ENCODE results near the gene EFNA4. TPM values are rescaled to one million over a fixed set of nuclear protein-coding genes. Genes with fewer than 3 reads are reported as not detected.

EFNA4 gene
- total and polyA plus RNA-seq, 5 donors from 2014 or later: 2.5 to 6.1 (median 4.4) TPM

- H3K4me1 Mint-ChIP-seq: peaks cover 9 to 49% (median 21%) of the 10 kb centered on the region in 4 donors
Observed at GRCh38 chr1:155068599-155068998, 5.1 kb downstream of the EFNA4 start.

GRCh38 chr1:155069551-155070157 lies 6.1 kb downstream of the EFNA4 start:
- Histone ChIP-seq H3K27me3 (ENCODE audit: control insufficient read depth, insufficient read depth, low read length) (no peaks in the 10 kb centered on the region), H3K4me3 (ENCODE audit: low read depth, low read length) (no peak overlapping the region), H3K9me3 (ENCODE audit: control insufficient read depth in 2 of 2, low read length in 2 of 2) (no peaks in the 10 kb centered on the region), H3K27ac (ENCODE audit: insufficient read depth, low read length, poor library complexity, severe bottlenecking) (no peak overlapping the region), H3K36me3 (ENCODE audit: control insufficient read depth, insufficient read depth, low read length) (peaks cover 9% of the 10 kb centered on the region), H3K4me1 (ENCODE audit: control insufficient read depth, insufficient read depth, low read length, poor library complexity, severe bottlenecking) (peaks cover 28% of the 10 kb centered on the region)
- Mint-ChIP-seq H3K4me1 (peaks cover 3 to 51% (median 16%) of the 10 kb centered on the region in 4 donors), H3K27me3 (peaks cover 5% of the 10 kb centered on the region), H3K9me3 (peaks cover 0 to 2% (median 0%) of the 10 kb centered on the region in 7 donors), H3K4me3 (peak overlapping the region in 2 of 4 donors; percentile 19 to 27), H3K36me3 (peaks cover 14% of the 10 kb centered on the region), H3K27ac (no peak overlapping the region)
- DNase-seq (no peak), ATAC-seq (ENCODE audit: low read depth in 2 of 2) (no peak)

More at GRCh38 chr1:155068599-155068998, 5.1 kb downstream of the EFNA4 start:
- H3K36me3 Mint-ChIP-seq: peaks cover 14% of the 10 kb centered on the region
- H3K27me3 Mint-ChIP-seq: peaks cover 5% of the 10 kb centered on the region
- ATAC-seq (ENCODE audit: low read depth in 2 of 2): no peak
- Histone ChIP-seq H3K9me3 (ENCODE audit: control insufficient read depth in 2 of 2, low read length in 2 of 2) (no peaks in the 10 kb centered on the region), H3K4me1 (ENCODE audit: control insufficient read depth, insufficient read depth, low read length, poor library complexity, severe bottlenecking) (peaks cover 35% of the 10 kb centered on the region), H3K4me3 (ENCODE audit: low read depth, low read length) (no peak overlapping the region), H3K27me3 (ENCODE audit: control insufficient read depth, insufficient read depth, low read length) (no peaks in the 10 kb centered on the region), H3K27ac (ENCODE audit: insufficient read depth, low read length, poor library complexity, severe bottlenecking) (no peak overlapping the region), H3K36me3 (ENCODE audit: control insufficient read depth, insufficient read depth, low read length) (peaks cover 9% of the 10 kb centered on the region)
- no peak for DNase-seq
- H3K9me3 Mint-ChIP-seq: peaks cover 0 to 2% (median 0%) of the 10 kb centered on the region in 7 donors
- H3K27ac Mint-ChIP-seq: peak overlapping the region in 1 of 3 donors; percentile 55
- H3K4me3 Mint-ChIP-seq: peak overlapping the region; percentile 19 to 80 (median 32)

- Mint-ChIP-seq H3K4me1 (peaks cover 0 to 48% (median 13%) of the 10 kb centered on the region in 4 donors), H3K27ac (no peak overlapping the region), H3K27me3 (peaks cover 5% of the 10 kb centered on the region), H3K36me3 (peaks cover 14% of the 10 kb centered on the region), H3K4me3 (peak overlapping the region in 3 of 4 donors; percentile 27 to 55 (median 43)), H3K9me3 (peaks cover 0 to 2% (median 0%) of the 10 kb centered on the region in 7 donors)
- H3K4me3 ChIP-seq (ENCODE audit: low read depth, low read length): peak overlapping the region; percentile 59
- H3K4me1 ChIP-seq (ENCODE audit: control insufficient read depth, insufficient read depth, low read length, poor library complexity, severe bottlenecking): peaks cover 23% of the 10 kb centered on the region
- no peak overlapping the region for H3K27ac ChIP-seq (ENCODE audit: insufficient read depth, low read length, poor library complexity, severe bottlenecking)
- ATAC-seq (ENCODE audit: low read depth in 2 of 2) (no peak), DNase-seq (no peak)
- H3K9me3 ChIP-seq (ENCODE audit: control insufficient read depth in 2 of 2, low read length in 2 of 2): no peaks in the 10 kb centered on the region
- peaks cover 9% of the 10 kb centered on the region for H3K36me3 ChIP-seq (ENCODE audit: control insufficient read depth, insufficient read depth, low read length)
- H3K27me3 ChIP-seq (ENCODE audit: control insufficient read depth, insufficient read depth, low read length): no peaks in the 10 kb centered on the region
Observed at GRCh38 chr1:155070158-155070621, 6.7 kb downstream of the EFNA4 start.

- Mint-ChIP-seq H3K27me3 (peaks cover 12% of the 10 kb centered on the region), H3K27ac (no peak overlapping the region), H3K4me1 (peaks cover 0 to 48% (median 13%) of the 10 kb centered on the region in 4 donors), H3K4me3 (peak overlapping the region in 2 of 4 donors; percentile 43 to 55), H3K36me3 (peaks cover 14% of the 10 kb centered on the region), H3K9me3 (peaks cover 0 to 2% (median 0%) of the 10 kb centered on the region in 7 donors)
- Histone ChIP-seq H3K27ac (ENCODE audit: insufficient read depth, low read length, poor library complexity, severe bottlenecking) (no peak overlapping the region), H3K4me1 (ENCODE audit: control insufficient read depth, insufficient read depth, low read length, poor library complexity, severe bottlenecking) (peaks cover 22% of the 10 kb centered on the region), H3K4me3 (ENCODE audit: low read depth, low read length) (peak overlapping the region; percentile 59), H3K9me3 (ENCODE audit: control insufficient read depth in 2 of 2, low read length in 2 of 2) (no peaks in the 10 kb centered on the region), H3K27me3 (ENCODE audit: control insufficient read depth, insufficient read depth, low read length) (no peaks in the 10 kb centered on the region), H3K36me3 (ENCODE audit: control insufficient read depth, insufficient read depth, low read length) (peaks cover 9% of the 10 kb centered on the region)
- peak; percentile 96 to 97 for ATAC-seq (ENCODE audit: low read depth in 2 of 2)
- peak; percentile 66 to 89 (median 78) for DNase-seq
Observed at GRCh38 chr1:155070721-155071569, 7.4 kb downstream of the EFNA4 start.

DNA sequence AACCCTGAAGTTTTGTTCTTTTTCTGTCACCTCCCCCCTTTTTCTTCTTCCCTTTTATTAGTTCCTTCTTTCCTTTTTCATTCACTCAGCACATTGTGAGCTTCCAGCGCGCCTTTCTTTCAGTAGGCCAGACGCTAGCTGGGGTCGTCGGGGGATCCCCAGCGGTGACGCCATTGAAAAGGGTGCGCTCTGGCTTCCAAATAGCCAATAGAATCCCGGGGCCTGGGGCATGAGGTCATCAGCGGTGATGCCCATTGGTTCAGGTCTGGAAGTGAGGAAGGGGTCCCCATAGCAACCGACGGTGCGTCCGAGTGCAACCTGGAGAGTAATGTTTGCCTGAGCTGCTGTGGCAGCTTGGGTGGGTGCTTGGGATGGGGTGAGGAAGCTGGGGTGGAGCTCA lies 8.2 kb downstream of the EFNA4 start:
- Histone ChIP-seq H3K4me3 (ENCODE audit: low read depth, low read length) (no peak overlapping the region), H3K27ac (ENCODE audit: insufficient read depth, low read length, poor library complexity, severe bottlenecking) (no peak overlapping the region), H3K4me1 (ENCODE audit: control insufficient read depth, insufficient read depth, low read length, poor library complexity, severe bottlenecking) (peaks cover 22% of the 10 kb centered on the region), H3K36me3 (ENCODE audit: control insufficient read depth, insufficient read depth, low read length) (peaks cover 9% of the 10 kb centered on the region), H3K9me3 (ENCODE audit: control insufficient read depth in 2 of 2, low read length in 2 of 2) (no peaks in the 10 kb centered on the region), H3K27me3 (ENCODE audit: control insufficient read depth, insufficient read depth, low read length) (no peaks in the 10 kb centered on the region)
- Mint-ChIP-seq H3K36me3 (peaks cover 14% of the 10 kb centered on the region), H3K9me3 (peaks cover 0 to 2% (median 0%) of the 10 kb centered on the region in 7 donors), H3K4me3 (peak overlapping the region; percentile 24 to 61 (median 41)), H3K27me3 (peaks cover 19% of the 10 kb centered on the region), H3K4me1 (peaks cover 0 to 40% (median 10%) of the 10 kb centered on the region in 4 donors), H3K27ac (peak overlapping the region in 1 of 3 donors; percentile 69)
- DNase-seq (no peak), ATAC-seq (ENCODE audit: low read depth in 2 of 2) (no peak)

- no peak overlapping the region for H3K27ac ChIP-seq (ENCODE audit: insufficient read depth, low read length, poor library complexity, severe bottlenecking)
- Mint-ChIP-seq H3K4me1 (peaks cover 0 to 40% (median 9%) of the 10 kb centered on the region in 4 donors), H3K9me3 (peaks cover 0 to 2% (median 0%) of the 10 kb centered on the region in 7 donors), H3K4me3 (no peak overlapping the region), H3K36me3 (peaks cover 8% of the 10 kb centered on the region), H3K27ac (peak overlapping the region in 1 of 3 donors; percentile 20), H3K27me3 (peaks cover 23% of the 10 kb centered on the region)
- DNase-seq: no peak
- ATAC-seq (ENCODE audit: low read depth in 2 of 2): no peak
- H3K36me3 ChIP-seq (ENCODE audit: control insufficient read depth, insufficient read depth, low read length): peaks cover 9% of the 10 kb centered on the region
- H3K27me3 ChIP-seq (ENCODE audit: control insufficient read depth, insufficient read depth, low read length): no peaks in the 10 kb centered on the region
- no peak overlapping the region for H3K4me3 ChIP-seq (ENCODE audit: low read depth, low read length)
- H3K4me1 ChIP-seq (ENCODE audit: control insufficient read depth, insufficient read depth, low read length, poor library complexity, severe bottlenecking): peaks cover 22% of the 10 kb centered on the region
- H3K9me3 ChIP-seq (ENCODE audit: control insufficient read depth in 2 of 2, low read length in 2 of 2): no peaks in the 10 kb centered on the region
Observed at GRCh38 chr1:155072531-155073289, 9.2 kb downstream of the EFNA4 start.

Measured in CD4-positive, CD25-positive, alpha-beta regulatory T cell (primary cell).